NT2/D1 (cell line): ENCODE data around the gene F12.

Experiments used
- YY1 ChIP-seq: IDR thresholded peaks from 2 replicates; pipeline ENCODE4 v1.6.1; 2011; ENCODE audit not compliant: insufficient read length, insufficient read depth
- ZNF274 ChIP-seq: IDR thresholded peaks from 2 replicates; pipeline ENCODE4 v1.6.1; 2011; ENCODE audit warnings: mild to moderate bottlenecking, low read depth, low read length

GRCh38 chr5:177404641-177405179 is 4.7 kb downstream of the F12 start:
- no peak for TF ChIP-seq ZNF274
- no peak for TF ChIP-seq YY1
